H1 (cell line): ENCODE data around the gene VAPB.

ENCODE experiments used
- BACH1 ChIP-seq: IDR thresholded peaks from 2 replicates; pipeline ENCODE4 v1.6.1; 2012; ENCODE audit warnings: low read length, improper control_type of control experiment
- GABPA ChIP-seq: IDR thresholded peaks from 2 replicates; pipeline ENCODE4 v1.6.1; 2011; ENCODE audit warnings: mild to moderate bottlenecking, low read length, moderate library complexity, borderline replicate concordance; ENCODE audit not compliant: insufficient read depth
- JUND ChIP-seq: IDR thresholded peaks from 2 replicates; pipeline ENCODE4 v1.6.1; 2011; ENCODE audit warnings: mild to moderate bottlenecking, improper control_type of control experiment, low read length
- RAD21 ChIP-seq, 2 experiments: IDR thresholded peaks in 1 of 2; conservative IDR thresholded peaks in 1 of 2; 2 replicates each; pipeline ENCODE4 v1.6.1; 2011; ENCODE audit warnings: low read depth in 2 of 2, low read length in 2 of 2, improper control_type of control experiment in 1 of 2, inconsistent platforms in 1 of 2, mild to moderate bottlenecking in 1 of 2, moderate library complexity in 1 of 2
- SRF ChIP-seq: IDR thresholded peaks from 2 replicates; pipeline ENCODE4 v1.6.1; 2011; ENCODE audit warnings: mild to moderate bottlenecking, low read depth, low read length, moderate library complexity
- TAF1 ChIP-seq: IDR thresholded peaks from 2 replicates; pipeline ENCODE4 v1.6.1; 2011; ENCODE audit warnings: mild to moderate bottlenecking, low read depth, low read length
- TCF12 ChIP-seq: IDR thresholded peaks from 2 replicates; pipeline ENCODE4 v1.6.1; 2011; ENCODE audit warnings: low read depth, mild to moderate bottlenecking, low read length
- TEAD4 ChIP-seq: IDR thresholded peaks from 2 replicates; pipeline ENCODE4 v1.6.1; 2012; ENCODE audit warnings: low read depth, low read length, inconsistent platforms, mixed read lengths
- TF ChIP-seq, protein P1 (sequence below), 3 experiments: IDR thresholded peaks; 1 replicate in 2 of 3; 2 replicates in 1 of 3; pipeline versions ENCODE4 v1.5.1 to v1.6.1; 2011; ENCODE audit warnings: low read length in 3 of 3, mild to moderate bottlenecking in 3 of 3, inconsistent platforms in 2 of 3, low read depth in 1 of 3, moderate library complexity in 1 of 3; ENCODE audit not compliant: insufficient read depth in 1 of 3; ENCODE audit errors: control extremely low read depth in 1 of 3

- no peak for TF ChIP-seq GABPA
- no peak for TF ChIP-seq TCF12
- no peak for TF ChIP-seq TAF1
- no peak for TF ChIP-seq RAD21 (IDR thresholded peaks at IDR 0.05 in 1 of 2, conservative IDR thresholded peaks at IDR 0.05 in 1 of 2; ENCODE audit: low read depth in 2 of 2, low read length in 2 of 2)
- no peak for TF ChIP-seq BACH1
- TF ChIP-seq TEAD4, result no peak
- TF ChIP-seq, protein P1, sequence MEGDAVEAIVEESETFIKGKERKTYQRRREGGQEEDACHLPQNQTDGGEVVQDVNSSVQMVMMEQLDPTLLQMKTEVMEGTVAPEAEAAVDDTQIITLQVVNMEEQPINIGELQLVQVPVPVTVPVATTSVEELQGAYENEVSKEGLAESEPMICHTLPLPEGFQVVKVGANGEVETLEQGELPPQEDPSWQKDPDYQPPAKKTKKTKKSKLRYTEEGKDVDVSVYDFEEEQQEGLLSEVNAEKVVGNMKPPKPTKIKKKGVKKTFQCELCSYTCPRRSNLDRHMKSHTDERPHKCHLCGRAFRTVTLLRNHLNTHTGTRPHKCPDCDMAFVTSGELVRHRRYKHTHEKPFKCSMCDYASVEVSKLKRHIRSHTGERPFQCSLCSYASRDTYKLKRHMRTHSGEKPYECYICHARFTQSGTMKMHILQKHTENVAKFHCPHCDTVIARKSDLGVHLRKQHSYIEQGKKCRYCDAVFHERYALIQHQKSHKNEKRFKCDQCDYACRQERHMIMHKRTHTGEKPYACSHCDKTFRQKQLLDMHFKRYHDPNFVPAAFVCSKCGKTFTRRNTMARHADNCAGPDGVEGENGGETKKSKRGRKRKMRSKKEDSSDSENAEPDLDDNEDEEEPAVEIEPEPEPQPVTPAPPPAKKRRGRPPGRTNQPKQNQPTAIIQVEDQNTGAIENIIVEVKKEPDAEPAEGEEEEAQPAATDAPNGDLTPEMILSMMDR (IDR thresholded peaks at IDR 0.05; ENCODE audit: control extremely low read depth in 1 of 3, insufficient read depth in 1 of 3, low read depth in 1 of 3, low read length in 3 of 3), result no peak
- no peak for TF ChIP-seq JUND
- no peak for TF ChIP-seq SRF
Measured at GRCh38 chr20:58467572-58468527, 78.8 kb downstream of the VAPB start.
